IPS DF 4.7 (cell line): ENCODE measurements around the gene GPBP1L1.
A peak's percentile ranks its signal among the peaks of the same experiment; 100 is the strongest.
"Not testable (repeated sequence)": the region's sequence is repeated elsewhere in the genome, so short reads cannot be mapped to it uniquely, and the experiment has no call there.

Experiments used
- DNase-seq: peaks from one replicate; pipeline ENCODE4 v3.0.0-alpha.2; 2013; ENCODE audit warnings: low spot score; ENCODE audit errors: extremely low read depth

Gene GPBP1L1

DNA sequence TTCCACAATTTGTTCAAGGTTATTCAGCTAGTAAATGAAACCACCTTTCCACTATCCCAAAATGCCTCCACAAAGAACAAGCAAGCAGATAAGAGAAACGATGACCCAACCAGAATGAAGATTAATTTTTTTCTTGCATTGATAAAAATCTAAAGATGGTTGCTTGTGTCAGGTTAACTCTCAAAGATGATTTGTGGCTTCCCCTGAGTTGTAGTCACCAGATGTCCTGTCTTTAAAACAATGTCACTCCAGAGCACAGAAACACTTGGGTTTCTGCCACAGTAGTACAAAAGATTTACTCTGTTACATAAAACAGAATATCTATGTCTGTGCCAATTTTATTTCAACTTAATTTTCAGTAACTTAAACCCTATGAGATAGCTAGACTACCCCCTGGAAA lies 51.1 kb downstream of the GPBP1L1 start:
- no peak for DNase-seq

DNA sequence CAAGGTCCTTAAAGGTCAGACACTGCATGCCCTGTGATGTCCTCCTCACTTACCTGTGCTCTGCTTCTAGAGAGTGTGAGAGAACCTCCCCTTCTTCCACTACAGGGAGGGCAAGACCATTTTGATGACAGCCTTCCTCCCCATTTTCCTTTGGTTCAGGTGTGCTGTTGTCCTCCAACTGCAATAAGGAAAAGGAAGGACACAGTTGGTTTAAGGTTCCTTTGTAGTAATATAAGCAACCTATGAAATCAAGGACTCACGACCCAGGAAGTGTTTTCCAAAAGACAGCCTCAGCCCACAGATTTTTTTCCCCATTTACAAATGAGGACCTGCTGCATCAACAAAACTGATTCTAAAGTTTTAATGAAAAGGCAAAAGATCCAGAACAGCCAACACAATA lies 55.9 kb downstream of the GPBP1L1 start:
- DNase-seq, result no peak

DNA sequence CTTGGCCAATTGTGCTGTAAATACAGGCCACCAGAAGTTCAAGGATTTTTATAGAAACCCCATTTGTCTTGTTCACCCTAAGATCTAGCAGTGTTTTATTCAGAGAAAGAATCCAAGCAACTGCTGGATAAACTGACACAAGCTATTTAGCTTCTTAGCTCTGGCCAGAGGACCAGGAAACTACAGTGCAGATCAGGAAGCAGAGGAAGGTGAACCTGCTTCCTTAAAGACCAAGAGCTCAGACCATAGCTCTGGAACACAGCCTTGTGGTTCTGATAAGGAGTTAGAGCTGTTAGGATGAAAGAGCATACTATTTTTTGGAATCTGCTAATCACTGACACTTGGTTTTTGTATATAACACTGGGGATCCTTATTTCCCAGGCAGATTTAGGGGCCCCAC lies 57.3 kb downstream of the GPBP1L1 start:
- DNase-seq, result no peak

DNA sequence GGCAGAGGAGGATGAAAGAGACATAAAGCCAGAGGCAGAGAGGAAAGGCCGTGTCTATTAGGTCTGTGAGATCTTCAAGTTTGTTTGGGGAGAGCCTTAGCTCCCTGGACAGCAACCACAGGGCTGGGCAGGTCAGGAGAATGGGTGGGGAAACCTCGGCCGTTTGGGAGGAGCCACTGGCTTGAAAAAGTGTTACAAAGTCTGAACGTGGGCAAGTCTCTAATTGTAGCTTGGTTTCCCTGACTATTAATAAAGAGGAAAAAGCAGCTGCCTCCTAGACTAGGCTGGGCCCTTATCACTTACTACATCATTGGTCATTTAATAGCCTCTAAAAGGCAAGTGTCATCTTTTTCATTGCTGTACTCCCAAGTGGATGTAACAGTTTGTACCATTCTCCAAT lies 62.4 kb downstream of the GPBP1L1 start, which contains the start of gene CCDC17:
Gene CCDC17 (minus strand): TSS at position 83 of the 400 bp plus-strand sequence. CDS start 145 bp downstream, outside the sequence.
- no peak for DNase-seq

DNA sequence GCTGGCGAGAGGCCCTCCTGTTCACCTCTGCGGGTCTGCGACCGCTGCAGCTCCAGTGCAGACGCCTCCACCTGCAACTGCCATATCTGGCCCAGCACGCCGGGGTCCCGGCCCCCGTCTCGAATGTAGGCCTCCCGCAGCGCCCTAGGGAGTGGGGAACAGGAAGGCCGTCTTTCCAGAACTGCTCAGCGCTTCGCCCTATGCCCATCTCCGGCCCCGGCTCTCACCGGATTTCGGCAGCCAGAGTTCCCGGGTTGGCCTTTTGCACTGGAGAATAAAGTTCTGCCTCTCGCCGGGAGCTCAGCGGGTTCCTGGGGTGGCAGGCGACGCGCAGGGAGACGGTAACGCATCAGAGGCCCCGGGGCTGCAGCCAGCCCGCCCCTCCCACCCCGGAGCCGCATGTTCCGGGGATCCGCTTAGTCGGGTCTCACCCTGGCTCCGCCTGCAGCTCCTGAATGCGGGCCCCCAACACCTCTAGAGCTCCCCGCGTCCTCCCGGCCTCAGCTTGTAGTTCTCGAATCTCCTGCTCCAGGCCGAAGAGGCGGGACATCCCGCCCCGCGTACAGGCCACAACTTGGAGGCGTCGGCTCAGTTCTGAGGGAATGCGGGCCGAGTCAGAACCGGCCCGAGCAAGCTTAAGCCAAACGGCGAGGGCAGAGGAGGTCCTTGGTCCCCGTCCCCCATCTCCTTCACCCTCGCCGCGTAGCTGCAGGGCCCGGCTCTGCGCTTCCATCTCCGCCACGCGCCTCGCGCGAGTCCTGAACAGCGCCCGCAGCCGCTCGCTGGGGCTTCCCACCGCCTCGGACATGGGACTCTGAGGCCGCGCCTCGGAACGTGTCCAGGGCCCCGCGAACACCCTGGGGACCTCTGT lies 63.6 kb downstream of the GPBP1L1 start:
- DNase-seq, result no peak

DNA sequence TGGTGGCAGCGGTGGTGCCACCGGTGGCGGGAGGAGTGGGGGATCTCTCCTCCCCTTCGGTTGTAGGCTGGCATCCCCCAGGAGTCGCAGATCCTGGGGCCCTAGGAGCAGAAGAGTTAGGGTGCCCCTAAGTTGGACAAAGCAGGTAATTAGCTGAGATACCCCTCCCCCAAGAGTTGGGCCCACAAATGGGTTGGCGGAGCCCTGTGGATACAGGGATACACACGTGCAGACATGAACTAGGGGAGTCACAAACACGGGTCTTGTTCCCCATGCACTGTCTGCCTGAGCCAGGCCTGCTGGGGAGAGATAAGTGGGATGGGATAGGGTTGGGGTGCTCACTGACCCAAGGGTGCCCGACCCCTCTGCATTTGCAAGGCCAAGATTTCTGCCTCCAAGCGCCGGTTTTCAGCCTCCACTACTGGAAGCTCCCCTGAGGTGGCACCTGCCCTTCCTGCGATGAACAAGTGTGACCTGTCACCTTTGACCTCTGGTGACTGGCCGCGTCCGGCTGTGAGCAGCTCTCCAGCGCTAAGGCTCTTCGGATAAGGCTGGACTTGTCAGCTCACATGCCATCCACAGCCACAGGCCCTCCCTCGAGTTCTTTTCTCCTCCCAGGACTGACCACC lies 64.3 kb downstream of the GPBP1L1 start:
- DNase-seq, result no peak

DNA sequence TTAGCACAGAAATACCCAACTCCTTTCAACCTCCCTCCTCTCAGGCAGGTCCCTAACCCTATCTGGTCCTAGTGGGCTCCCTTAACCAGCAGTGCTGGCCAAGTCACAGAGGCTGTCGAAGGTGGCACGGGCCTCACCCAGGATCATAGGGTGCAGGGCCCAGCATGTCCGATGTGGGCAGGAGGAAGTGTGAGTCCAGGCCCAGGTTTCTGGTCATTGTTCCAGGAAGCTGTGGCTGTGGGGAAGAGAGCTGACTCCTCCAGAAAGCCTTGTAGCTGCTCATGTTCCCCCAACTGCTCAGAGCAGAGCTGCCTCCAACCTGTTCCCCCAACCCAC lies 64.9 kb downstream of the GPBP1L1 start:
- DNase-seq, result no peak

DNA sequence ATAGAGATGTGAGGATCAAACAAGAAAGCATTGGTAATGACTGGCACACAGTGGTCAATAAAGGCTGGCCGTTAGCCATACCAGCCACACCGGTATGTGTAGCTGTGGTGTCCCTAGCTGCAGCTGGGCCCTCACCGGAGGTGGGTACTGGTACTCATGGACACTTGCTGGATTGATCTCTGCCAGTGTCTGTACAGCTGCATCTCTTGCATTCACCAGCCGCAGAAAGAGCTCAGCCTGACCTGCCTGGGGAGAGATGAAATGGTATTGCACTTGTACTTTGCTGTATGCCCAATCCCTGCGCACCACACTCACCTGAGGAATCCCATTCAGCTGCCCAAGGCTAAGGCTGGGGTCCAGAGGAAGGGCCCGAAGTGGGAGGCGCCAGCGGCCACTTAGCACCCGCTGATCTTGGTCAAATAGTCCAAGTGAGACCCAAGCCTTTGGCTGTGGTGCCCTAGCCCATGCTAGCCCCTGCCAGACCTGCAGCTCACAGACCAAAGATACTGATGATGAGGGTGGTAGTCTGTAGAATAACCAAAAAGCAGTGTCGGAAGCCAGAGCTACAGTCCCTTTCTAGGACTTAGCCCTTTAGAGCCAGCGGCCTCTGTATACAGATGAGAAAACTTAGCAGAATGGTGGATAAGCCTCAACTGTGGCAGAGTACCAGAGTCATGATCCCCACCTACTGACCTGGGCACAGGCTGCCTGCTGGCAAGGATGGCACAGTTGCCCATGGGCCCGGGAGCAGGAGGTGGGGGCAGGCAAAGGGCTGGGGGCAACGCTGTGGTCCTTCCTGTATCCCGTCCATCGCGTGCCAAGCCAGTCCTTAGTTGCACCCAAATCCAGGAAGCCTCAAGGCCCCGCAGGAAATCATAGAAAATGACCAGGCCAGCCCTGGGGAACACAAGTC lies 65.5 kb downstream of the GPBP1L1 start:
- DNase-seq, result no peak

DNA sequence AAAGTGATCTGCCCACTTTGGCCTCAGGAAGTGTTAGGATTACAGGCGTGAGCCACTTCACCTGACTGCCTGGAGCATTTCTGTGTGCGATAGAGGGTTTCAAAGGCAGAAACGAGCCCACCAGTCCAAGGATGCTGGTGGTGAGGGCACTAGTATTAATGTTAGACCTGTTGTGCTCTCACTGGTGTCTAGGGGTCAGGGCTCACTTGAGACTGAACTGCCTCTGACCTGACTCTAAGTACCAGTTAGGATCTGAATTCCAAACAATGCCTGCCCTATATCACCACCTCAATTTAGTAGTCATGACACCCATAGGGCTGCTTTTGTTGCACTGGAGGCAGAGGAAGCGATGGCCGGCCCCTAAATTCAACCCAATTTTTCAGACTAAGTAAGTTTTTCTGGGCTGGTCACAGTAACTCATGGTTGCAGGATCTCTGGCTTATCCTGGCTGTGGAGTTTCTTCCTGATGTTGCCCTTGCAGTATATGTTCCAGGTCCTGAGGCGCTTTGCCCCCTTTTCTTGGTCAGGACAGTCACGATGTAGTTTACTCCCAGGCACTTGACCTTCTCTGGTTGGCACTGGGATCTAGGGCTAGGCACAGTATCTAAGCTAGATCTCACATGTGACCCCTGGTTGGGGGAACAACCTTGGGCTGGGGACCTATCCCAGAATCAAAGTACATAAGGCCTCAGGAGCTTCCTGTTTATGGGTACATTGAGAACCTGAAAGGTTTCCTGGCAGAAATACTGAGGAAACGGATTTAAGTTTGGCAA lies 67.0 kb downstream of the GPBP1L1 start:
- peak; percentile 30 for DNase-seq

DNA sequence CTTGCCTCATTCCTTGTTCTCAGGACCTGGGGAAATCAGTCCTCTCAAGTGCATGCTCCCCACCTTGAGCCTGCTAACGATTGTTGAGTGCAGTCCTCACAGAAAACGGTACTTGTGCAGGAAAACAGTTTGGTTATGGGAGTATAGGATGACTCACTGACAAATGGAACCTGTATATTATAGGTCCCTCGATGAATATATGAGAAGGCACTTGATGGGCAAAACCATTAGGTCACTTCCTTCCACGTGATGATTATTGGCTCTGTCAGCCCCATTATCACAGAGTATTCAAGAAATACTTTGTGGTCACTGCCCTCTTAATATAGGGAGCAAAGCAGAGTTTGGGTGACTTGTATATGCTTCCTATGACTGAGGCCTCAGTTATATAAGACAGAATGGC lies 68.7 kb downstream of the GPBP1L1 start:
- DNase-seq, result no peak

DNA sequence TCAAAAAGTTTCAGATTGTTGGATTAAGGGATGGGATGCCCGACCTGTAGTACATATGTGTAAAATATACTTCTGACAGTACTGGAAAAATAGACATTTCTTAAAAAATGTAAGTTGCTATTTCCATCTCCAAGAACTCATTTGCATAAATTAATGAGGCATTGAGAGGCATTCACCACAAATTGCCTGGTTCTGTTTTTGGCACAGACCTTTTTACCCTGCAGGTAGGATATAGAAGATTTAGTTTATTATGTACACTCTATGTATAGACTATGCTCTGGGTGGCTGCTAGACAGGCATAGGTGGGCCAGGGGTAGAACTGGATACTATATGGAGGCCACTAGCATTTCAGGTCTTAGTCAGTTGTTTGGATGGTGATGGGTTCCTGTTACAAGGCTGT lies 70.4 kb downstream of the GPBP1L1 start:
- no peak for DNase-seq

DNA sequence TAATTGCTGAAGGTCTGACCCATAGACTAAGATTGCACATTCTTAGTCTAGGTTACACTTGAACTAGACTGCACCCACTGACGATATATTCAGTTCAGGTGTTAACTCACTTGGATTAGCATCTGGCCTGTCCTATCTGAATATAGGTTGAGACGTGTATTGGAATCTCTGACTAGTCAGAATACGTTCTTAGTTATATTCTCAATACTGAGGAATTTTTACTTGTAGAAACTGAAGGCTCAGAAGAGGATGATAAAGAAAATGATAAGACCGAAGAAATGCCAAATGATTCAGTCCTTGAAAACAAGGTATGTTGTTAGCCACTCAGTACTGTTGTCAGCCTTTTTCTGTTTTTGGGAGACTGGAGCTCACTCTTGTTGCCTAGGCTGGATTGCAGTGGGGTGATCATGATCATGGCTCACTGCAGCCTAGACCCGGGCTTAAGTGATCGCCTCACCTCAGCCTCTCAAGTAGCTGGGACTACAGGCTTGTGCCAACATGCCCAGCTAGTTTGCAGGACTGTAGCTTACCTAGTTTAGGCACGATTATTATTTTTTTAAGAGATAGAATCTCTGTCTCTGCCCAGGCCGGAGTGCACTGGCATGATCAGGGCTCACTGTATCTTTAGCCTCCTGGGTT lies 73.3 kb downstream of the GPBP1L1 start:
- no peak for DNase-seq

DNA sequence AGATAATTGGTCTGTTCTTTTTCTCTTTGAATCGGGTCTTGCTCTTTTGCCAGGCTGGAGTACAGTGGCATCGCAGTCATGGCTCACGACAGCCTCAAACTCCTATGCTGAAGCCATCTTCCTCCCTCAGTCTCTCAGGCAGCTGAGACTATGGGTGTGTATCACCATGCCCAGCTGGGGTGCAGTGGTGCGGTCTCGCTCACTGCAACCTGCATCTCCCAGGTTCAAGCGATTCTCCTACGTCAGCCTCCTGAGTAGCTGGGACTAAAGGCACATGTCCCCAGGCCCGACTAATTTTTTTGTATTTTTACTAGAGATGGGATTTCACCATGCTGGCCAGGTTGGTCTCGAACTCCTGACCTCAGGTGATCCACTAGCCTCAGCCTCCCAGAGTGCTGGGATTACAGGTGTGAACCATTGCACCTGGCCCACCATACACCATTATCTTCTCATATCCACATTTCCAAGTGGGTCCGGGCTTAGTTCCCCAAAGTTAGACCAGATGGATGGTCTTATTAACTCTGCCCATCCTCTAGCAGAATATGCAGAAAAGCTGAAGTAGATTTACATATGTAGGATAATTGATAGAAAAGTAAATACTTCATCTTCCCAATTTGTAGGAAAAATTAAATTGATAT lies 75.6 kb downstream of the GPBP1L1 start:
- no peak for DNase-seq

DNA sequence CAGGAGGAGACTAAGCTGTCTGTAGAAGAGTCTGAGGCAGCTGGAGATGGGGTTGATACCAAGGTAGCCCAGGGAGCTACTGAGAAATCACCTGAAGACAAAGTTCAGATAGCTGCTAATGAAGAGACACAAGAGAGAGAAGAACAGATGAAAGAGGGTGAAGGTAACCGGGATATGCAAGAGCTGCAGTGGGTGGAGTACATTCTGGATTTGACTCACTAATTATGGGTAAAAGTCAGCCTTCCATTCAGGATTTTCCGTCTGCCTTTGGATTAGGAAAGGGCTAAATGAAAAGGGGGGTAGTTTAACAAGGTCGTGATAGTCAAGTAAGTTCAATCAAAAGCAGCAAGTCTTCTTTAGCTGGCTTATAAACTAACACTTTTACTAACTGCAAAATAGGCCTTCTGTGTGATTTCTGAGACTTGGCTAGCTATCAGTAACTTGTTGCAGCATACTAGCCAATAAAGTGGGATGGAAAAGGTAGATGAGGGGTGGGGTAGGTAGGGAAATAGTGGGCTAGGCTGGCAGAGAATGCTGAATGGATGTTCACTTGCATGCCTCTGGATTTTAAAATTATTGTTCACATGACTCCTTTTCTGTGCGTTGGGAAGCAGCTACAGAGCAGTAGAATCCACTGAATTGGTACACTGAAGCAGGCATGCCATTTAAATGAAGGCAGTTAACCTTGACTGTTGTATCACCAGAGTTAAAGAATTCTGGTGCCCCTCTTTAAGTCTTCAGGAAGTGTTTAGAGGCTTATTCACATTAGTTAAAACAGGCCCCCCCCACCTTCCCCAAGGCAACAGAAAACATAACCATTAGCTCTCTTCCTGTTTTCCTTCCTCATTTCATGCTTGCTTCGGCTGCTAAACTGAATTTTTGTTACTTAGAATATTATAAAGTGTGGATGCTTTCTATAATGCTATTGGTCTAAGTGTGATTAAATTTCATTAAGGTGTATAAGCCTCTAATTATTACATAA lies 77.9 kb downstream of the GPBP1L1 start:
- no peak for DNase-seq

DNA sequence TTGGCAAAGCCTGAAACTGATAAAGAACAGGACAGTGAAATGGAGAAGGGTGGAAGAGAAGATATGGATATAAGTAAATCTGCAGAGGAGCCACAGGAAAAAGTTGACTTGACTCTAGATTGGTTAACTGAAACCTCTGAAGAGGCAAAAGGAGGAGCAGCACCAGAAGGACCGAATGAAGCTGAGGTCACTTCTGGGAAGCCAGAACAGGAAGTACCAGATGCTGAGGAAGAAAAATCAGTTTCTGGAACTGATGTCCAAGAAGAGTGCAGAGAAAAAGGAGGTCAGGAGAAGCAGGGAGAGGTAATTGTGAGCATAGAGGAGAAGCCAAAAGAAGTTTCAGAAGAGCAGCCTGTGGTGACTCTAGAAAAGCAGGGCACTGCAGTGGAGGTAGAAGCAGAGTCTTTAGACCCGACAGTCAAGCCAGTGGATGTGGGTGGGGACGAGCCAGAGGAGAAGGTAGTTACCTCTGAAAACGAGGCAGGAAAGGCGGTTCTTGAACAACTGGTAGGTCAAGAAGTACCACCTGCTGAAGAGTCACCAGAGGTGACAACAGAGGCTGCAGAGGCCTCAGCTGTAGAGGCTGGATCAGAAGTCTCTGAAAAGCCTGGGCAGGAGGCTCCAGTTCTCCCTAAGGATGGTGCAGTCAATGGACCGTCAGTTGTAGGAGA lies 78.8 kb downstream of the GPBP1L1 start:
- DNase-seq, result no peak

DNA sequence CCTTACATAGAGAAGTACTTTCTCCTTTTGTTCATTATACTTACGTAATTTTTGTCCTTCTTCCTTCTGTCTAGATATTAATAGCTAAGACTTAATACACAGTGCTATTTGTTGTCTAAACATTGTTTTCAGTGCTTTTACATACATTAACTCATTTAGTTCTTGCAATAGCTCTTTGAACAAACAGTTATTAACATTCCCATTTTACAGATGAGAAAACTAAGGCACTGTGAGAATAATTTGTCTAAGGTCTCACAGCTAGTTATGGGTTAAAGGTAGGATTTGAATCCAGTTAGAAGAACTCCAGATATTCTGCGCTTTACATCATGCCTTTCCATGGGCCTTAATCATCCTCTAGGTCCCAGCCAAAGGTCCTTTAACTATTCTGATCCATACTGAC lies 82.1 kb downstream of the GPBP1L1 start:
- DNase-seq, result no peak

DNA sequence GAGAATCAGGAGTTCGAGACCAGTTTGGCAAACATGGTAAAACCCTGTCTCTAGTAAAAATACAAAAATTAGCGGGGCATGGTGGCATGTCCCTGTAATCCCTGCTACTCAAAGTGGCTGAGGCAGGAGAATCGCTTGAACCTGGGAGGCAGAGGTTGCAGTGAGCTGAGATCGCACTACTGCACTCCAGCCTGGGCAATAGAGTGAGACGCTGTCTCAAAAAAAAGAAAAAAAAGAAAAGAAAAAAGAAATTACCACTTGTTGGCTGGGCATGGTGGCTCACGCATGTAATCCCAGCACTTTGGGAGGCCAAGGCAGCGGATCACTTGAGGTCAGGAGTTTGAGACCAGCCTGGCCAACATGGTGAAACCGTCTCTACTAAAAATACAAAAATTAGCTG lies 89.6 kb downstream of the GPBP1L1 start:
- DNase-seq, result not testable (repeated sequence)

DNA sequence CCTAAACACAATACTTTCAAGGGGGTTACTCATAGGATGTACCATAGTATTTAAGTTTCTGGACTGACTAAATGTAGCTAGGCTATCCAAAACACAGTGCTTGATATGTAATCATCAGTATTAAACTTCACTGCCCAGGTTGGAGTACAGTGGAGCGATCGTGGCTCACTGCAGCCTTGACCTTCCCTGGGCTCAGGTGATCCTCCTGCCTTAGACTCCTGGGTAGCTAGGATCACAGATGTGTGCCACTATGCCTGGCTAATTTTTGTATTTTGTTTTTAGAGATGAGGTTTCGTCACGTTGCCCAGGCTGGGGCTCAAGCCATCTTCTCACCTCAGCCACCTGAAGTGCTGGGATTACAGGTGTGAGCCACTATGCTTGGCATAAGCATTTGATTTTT lies 91.9 kb downstream of the GPBP1L1 start:
- DNase-seq, result no peak
